Body of pancreas (tissue), 4 donors: ENCODE results near the gene TMEM229B.

Source experiments
- CTCF ChIP-seq, 7 experiments: fragments of 450-650 bp in 4 of 7; fragments of 200-600 bp in 3 of 7; sonication (generic) in 3 of 7; IDR thresholded peaks; one replicate each; pipeline ENCODE4 v1.5.1; 2016 to 2019; ENCODE audit warnings: antibody characterized with exemption in 7 of 7
- POLR2A ChIP-seq, 3 donors: fragments of 450-650 bp; IDR thresholded peaks; one replicate each; pipeline ENCODE4 v1.6.1; 2016; ENCODE audit warnings: antibody characterized with exemption in 3 of 3, mild to moderate bottlenecking in 2 of 3

- TF ChIP-seq CTCF (IDR thresholded peaks at IDR 0.05), result peak in 5 of 7 experiments; percentile 11 to 34 (median 22)
- no peak for TF ChIP-seq POLR2A (IDR thresholded peaks at IDR 0.05)
Measured at GRCh38 chr14:67517083-67517482, 28.6 kb upstream of the TMEM229B start.
